Measurements from ENCODE around the gene RACK1. TPM values are rescaled to one million over a fixed set of nuclear protein-coding genes. Genes with fewer than 3 reads are reported as not detected.
A peak's percentile ranks its signal among the peaks of the same experiment; 100 is the strongest.

The RACK1 gene
- polyA plus RNA-seq, 1 donor (not counting 4 experiments of a cell fraction or from before 2014, with no cell fraction given), result 3,291 TPM

DNA sequence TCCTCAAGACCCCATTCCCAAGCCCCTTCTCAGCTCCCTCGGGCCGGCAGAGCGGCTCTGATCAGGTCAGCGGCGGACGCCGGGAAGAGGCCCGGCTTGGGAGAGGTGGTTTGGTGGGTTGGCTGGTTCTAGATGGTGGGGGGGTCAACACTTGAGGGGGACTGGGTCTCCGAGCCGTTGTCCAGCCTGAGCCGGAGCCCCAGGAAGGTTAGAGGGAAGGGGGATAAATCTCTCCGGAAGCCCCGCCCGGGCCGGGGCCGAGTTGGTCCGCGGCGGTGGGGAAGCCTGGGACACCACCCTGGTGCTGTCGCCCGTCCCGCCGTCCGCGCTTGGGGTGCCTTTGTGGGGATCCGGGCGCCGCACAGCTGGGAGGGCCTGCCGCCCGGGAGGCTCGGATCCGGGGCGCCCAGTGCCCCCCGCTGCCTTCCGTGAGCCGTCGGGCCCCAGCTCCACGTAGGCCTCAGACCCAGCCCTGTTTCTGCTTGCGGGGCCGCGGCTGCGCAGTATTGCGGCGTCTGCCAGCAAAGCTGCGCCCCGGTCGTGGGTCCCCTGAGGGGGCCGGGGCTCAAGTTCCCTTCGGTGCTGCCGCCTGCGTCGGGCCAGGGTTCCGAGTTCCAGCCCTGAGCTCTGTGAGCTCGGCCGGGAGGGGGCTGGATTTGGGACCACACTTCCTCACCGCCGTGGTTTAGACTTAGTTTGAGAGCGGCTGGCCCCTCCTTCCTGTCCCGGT is 17.8 kb upstream of the RACK1 start:
- TF ChIP-seq, protein P1, sequence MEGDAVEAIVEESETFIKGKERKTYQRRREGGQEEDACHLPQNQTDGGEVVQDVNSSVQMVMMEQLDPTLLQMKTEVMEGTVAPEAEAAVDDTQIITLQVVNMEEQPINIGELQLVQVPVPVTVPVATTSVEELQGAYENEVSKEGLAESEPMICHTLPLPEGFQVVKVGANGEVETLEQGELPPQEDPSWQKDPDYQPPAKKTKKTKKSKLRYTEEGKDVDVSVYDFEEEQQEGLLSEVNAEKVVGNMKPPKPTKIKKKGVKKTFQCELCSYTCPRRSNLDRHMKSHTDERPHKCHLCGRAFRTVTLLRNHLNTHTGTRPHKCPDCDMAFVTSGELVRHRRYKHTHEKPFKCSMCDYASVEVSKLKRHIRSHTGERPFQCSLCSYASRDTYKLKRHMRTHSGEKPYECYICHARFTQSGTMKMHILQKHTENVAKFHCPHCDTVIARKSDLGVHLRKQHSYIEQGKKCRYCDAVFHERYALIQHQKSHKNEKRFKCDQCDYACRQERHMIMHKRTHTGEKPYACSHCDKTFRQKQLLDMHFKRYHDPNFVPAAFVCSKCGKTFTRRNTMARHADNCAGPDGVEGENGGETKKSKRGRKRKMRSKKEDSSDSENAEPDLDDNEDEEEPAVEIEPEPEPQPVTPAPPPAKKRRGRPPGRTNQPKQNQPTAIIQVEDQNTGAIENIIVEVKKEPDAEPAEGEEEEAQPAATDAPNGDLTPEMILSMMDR (optimal IDR thresholded peaks at IDR 0.05 in 1 of 3, IDR thresholded peaks at IDR 0.05 in 1 of 3, conservative IDR thresholded peaks at IDR 0.05 in 1 of 3; ENCODE audit: extremely low read depth in 1 of 3, insufficient read depth in 2 of 3, low read length in 3 of 3), result no peak
- no peak for TF ChIP-seq EZH2 (IDR thresholded peaks at IDR 0.05; ENCODE audit: low read length)
- Histone ChIP-seq H3K4me2 (ENCODE audit: control insufficient read depth, extremely low read depth, insufficient read depth, low read depth, low read length) (peak overlapping the region; percentile 93), H3K79me2 (ENCODE audit: control insufficient read depth, insufficient read depth, low read length) (peaks cover 47% of the 10 kb centered on the region), H3K9ac (ENCODE audit: control insufficient read depth, extremely low read depth, insufficient read depth, low read length) (peak overlapping the region; percentile 98), H4K20me1 (ENCODE audit: control insufficient read depth, extremely low read depth, insufficient read depth, low read length) (no peaks in the 10 kb centered on the region), H3K27ac (ENCODE audit: control insufficient read depth, insufficient read depth, low read length) (peak overlapping the region; percentile 94), H3K4me3 (ENCODE audit: control insufficient read depth in 2 of 3, extremely low read depth in 1 of 3, insufficient read depth in 2 of 3, low read depth in 1 of 3, low read length in 3 of 3) (peak overlapping the region; percentile 66 to 96 (median 91)), H3K9me3 (ENCODE audit: control insufficient read depth, low read depth, low read length) (peaks cover 2% of the 10 kb centered on the region), H3K9me1 (ENCODE audit: control insufficient read depth, extremely low read depth, insufficient read depth, low read length) (peaks cover 3% of the 10 kb centered on the region), H3K4me1 (ENCODE audit: control insufficient read depth, extremely low read depth, insufficient read depth, low read length) (peaks cover 20% of the 10 kb centered on the region), H3K36me3 (ENCODE audit: control insufficient read depth in 2 of 2, extremely low read depth in 1 of 2, insufficient read depth in 2 of 2, low read length in 2 of 2) (peaks cover 7 to 13% of the 10 kb centered on the region in 2 experiments), H3K27me3 (ENCODE audit: control insufficient read depth, extremely low read depth, insufficient read depth, low read length) (no peaks in the 10 kb centered on the region), H2AFZ (ENCODE audit: control insufficient read depth, low read length) (peak overlapping the region; percentile 89)
- FAIRE-seq, result no peak
- DNase-seq (ENCODE audit: low read depth, low spot score), result no peak
- dilution Hi-C loops (cut with MboI; ENCODE audit: extremely low pct_ligation_motif_present, low sequenced_read_pairs), result no loop called here

DNA sequence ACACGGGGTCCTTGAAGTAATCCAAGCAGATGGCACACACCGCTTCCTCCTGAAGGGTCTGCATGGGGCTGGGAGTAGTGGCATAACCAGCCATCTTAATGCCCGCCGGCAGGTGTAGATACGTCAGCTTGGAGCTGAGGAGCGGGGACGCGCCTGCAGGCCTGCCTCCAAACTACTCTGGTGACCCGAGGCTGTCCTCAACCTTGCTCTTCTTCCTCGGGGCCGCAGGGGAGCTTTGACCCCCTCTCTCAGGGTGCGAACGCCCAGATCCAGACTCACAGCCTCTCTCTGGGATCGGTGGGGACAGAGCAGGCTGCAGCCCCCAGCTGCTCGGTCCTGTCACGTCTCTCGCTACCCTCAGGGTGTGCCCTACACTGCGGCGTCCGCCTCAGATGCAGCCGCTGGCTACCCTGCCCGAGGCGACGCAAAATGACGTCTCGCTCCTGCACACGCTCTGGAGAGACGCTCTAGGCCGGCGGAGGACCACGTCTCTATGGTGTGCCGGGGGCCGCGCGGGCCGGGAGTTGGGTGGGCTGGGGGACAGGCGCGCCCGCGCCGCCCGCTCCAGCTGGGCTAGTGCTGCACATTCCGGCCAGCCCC is 17.1 kb upstream of the RACK1 start, which contains the start of gene TRIM52:
TSS of gene TRIM52 (minus strand) at position 424 of the 600 bp plus-strand sequence. CDS start at position 94, 330 bp downstream.
- peaks cover 2% of the 10 kb centered on the region for H3K9me3 ChIP-seq (ENCODE audit: control insufficient read depth, low read depth, low read length)
- peaks cover 3% of the 10 kb centered on the region for H3K9me1 ChIP-seq (ENCODE audit: control insufficient read depth, extremely low read depth, insufficient read depth, low read length)
- H3K79me2 ChIP-seq (ENCODE audit: control insufficient read depth, insufficient read depth, low read length), result peaks cover 54% of the 10 kb centered on the region
- H3K36me3 ChIP-seq (ENCODE audit: control insufficient read depth in 2 of 2, extremely low read depth in 1 of 2, insufficient read depth in 2 of 2, low read length in 2 of 2), result peaks cover 10 to 13% of the 10 kb centered on the region in 2 experiments
- peak within 1 kb of the TSS; percentile 93 for H3K4me2 ChIP-seq (ENCODE audit: control insufficient read depth, extremely low read depth, insufficient read depth, low read depth, low read length)
- peak within 1 kb of the TSS; percentile 66 to 96 (median 91) for H3K4me3 ChIP-seq (ENCODE audit: control insufficient read depth in 2 of 3, extremely low read depth in 1 of 3, insufficient read depth in 2 of 3, low read depth in 1 of 3, low read length in 3 of 3)
- H3K27me3 ChIP-seq (ENCODE audit: control insufficient read depth, extremely low read depth, insufficient read depth, low read length), result no peaks in the 10 kb centered on the region
- peak within 1 kb of the TSS; percentile 98 for H3K9ac ChIP-seq (ENCODE audit: control insufficient read depth, extremely low read depth, insufficient read depth, low read length)
- no peaks in the 10 kb centered on the region for H4K20me1 ChIP-seq (ENCODE audit: control insufficient read depth, extremely low read depth, insufficient read depth, low read length)
- TF ChIP-seq, protein P1 (optimal IDR thresholded peaks at IDR 0.05 in 1 of 3, IDR thresholded peaks at IDR 0.05 in 1 of 3, conservative IDR thresholded peaks at IDR 0.05 in 1 of 3; ENCODE audit: extremely low read depth in 1 of 3, insufficient read depth in 2 of 3, low read length in 3 of 3), result peak in 1 of 3 experiments; percentile 7
- TF ChIP-seq EZH2 (IDR thresholded peaks at IDR 0.05; ENCODE audit: low read length), result no peak
- H2AFZ ChIP-seq (ENCODE audit: control insufficient read depth, low read length), result peak within 1 kb of the TSS; percentile 89
- H3K27ac ChIP-seq (ENCODE audit: control insufficient read depth, insufficient read depth, low read length), result peak within 1 kb of the TSS; percentile 94
- DNase-seq (ENCODE audit: low read depth, low spot score), result no peak
- peaks cover 20% of the 10 kb centered on the region for H3K4me1 ChIP-seq (ENCODE audit: control insufficient read depth, extremely low read depth, insufficient read depth, low read length)
- no peak for FAIRE-seq
- dilution Hi-C loops (cut with MboI; ENCODE audit: extremely low pct_ligation_motif_present, low sequenced_read_pairs), result no loop called here
